Stimulated activated CD4-positive, alpha-beta T cell treated with anti-CD3 and anti-CD28 coated beads, Interleukin-15, amount 100 ng/mL, for 1 hour (primary cell): ENCODE results near the gene INSRR.

Source experiments
- DNase-seq, 2 donors: peaks; one replicate each; pipeline ENCODE4 v3.0.0-alpha.2; 2020; ENCODE audit warnings: low read depth in 1 of 2, low spot score in 1 of 2

The INSRR gene

GRCh38 chr1:156852418-156852874, 6.5 kb downstream of the INSRR start:
- no peak for DNase-seq

GRCh38 chr1:156851779-156852417, 7.0 kb downstream of the INSRR start:
- no peak for DNase-seq

GRCh38 chr1:156849151-156849496, 9.8 kb downstream of the INSRR start:
- DNase-seq: no peak

GRCh38 chr1:156848461-156849150, 10.3 kb downstream of the INSRR start:
- peak in 1 of 2 donors; percentile 14 for DNase-seq

GRCh38 chr1:156847591-156848460, 11.1 kb downstream of the INSRR start:
- no peak for DNase-seq

- DNase-seq: no peak
Observed at GRCh38 chr1:156846643-156847042, 12.3 kb downstream of the INSRR start.

- DNase-seq: no peak
Observed at GRCh38 chr1:156845953-156846545, 12.9 kb downstream of the INSRR start.

GRCh38 chr1:156845055-156845952, 13.6 kb downstream of the INSRR start:
- no peak for DNase-seq

- DNase-seq: no peak
Observed at GRCh38 chr1:156844638-156845037, 14.3 kb downstream of the INSRR start.

GRCh38 chr1:156844102-156844501, 14.8 kb downstream of the INSRR start:
- DNase-seq: no peak

- no peak for DNase-seq
Observed at GRCh38 chr1:156842618-156843300, 16.2 kb downstream of the INSRR start.

GRCh38 chr1:156841295-156841855, 17.5 kb downstream of the INSRR start:
- DNase-seq: no peak

GRCh38 chr1:156840898-156841279, 18.0 kb downstream of the INSRR start:
- no peak for DNase-seq

GRCh38 chr1:156840186-156840897, 18.6 kb downstream of the INSRR start:
- DNase-seq: no peak

GRCh38 chr1:156839426-156840109, 19.3 kb downstream of the INSRR start:
- no peak for DNase-seq

- no peak for DNase-seq
Observed at GRCh38 chr1:156838972-156839371, 19.9 kb downstream of the INSRR start.

- DNase-seq: no peak
Observed at GRCh38 chr1:156836892-156837291, 22.0 kb downstream of the INSRR start.

GRCh38 chr1:156836041-156836654, 22.8 kb downstream of the INSRR start:
- DNase-seq: no peak
